Mesendoderm (in vitro differentiated cells): Measurements from ENCODE around the gene HMCN1.

Source experiments
- DNase-seq: peaks from one replicate; pipeline ENCODE4 v3.0.0; 2013
- H2AK5ac ChIP-seq: 2 replicates; pipeline ENCODE4 v1.6.1; 2013; ENCODE audit warnings: low read length, inconsistent platforms
- H2BK120ac ChIP-seq: 2 replicates; pipeline ENCODE4 v1.6.1; 2013; ENCODE audit warnings: low read depth, mild to moderate bottlenecking, low read length, moderate library complexity, mixed read lengths
- H2BK15ac ChIP-seq: replicated peaks from 2 replicates; pipeline ENCODE4 v1.6.1; 2013; ENCODE audit warnings: low read depth, mild to moderate bottlenecking, moderate library complexity
- H2BK5ac ChIP-seq: 2 replicates; pipeline ENCODE4 v1.6.1; 2013; ENCODE audit warnings: low read length, inconsistent platforms
- H3K18ac ChIP-seq: 2 replicates; pipeline ENCODE4 v1.6.1; 2013; ENCODE audit warnings: mild to moderate bottlenecking, low read length, mixed read lengths
- H3K23ac ChIP-seq: one replicate; pipeline ENCODE4 v1.6.1; 2013; ENCODE audit warnings: low read length
- H3K27ac ChIP-seq: 2 replicates; pipeline ENCODE4 v1.5.1; 2013; ENCODE audit warnings: low read depth, mild to moderate bottlenecking, inconsistent platforms, low read length, moderate library complexity
- H3K27me3 ChIP-seq: 2 replicates; pipeline ENCODE4 v1.6.1; 2013; ENCODE audit warnings: low read length, control low read depth, mild to moderate bottlenecking, inconsistent platforms; ENCODE audit not compliant: insufficient read depth, poor library complexity
- H3K36me3 ChIP-seq: 2 replicates; pipeline ENCODE4 v1.6.1; 2013; ENCODE audit warnings: low read length, inconsistent platforms; ENCODE audit not compliant: control insufficient read depth, insufficient read depth
- H3K4ac ChIP-seq: one replicate; pipeline ENCODE4 v1.6.1; 2013; ENCODE audit warnings: low read depth, mild to moderate bottlenecking, low read length, moderate library complexity
- H3K4me1 ChIP-seq: 2 replicates; pipeline ENCODE4 v1.6.1; 2013; ENCODE audit warnings: low read depth, low read length, inconsistent platforms; ENCODE audit not compliant: control insufficient read depth
- H3K4me2 ChIP-seq: 2 replicates; pipeline ENCODE4 v1.6.1; 2013; ENCODE audit warnings: low read length
- H3K4me3 ChIP-seq: 2 replicates; pipeline ENCODE4 v1.5.1; 2013; ENCODE audit warnings: mild to moderate bottlenecking, low read length
- H3K56ac ChIP-seq: one replicate; pipeline ENCODE4 v1.6.1; 2013; ENCODE audit warnings: low read length
- H3K79me1 ChIP-seq: 2 replicates; pipeline ENCODE4 v1.6.1; 2013; ENCODE audit warnings: low read length, inconsistent platforms
- H3K79me2 ChIP-seq: 2 replicates; pipeline ENCODE4 v1.6.1; 2013; ENCODE audit warnings: mild to moderate bottlenecking, low read length; ENCODE audit not compliant: control insufficient read depth, insufficient read depth
- H3K9ac ChIP-seq: 2 replicates; pipeline ENCODE4 v1.6.1; 2013; ENCODE audit warnings: low read length, inconsistent platforms
- H4K5ac ChIP-seq: one replicate; pipeline ENCODE4 v1.6.1; 2013; ENCODE audit warnings: low read length
- H4K8ac ChIP-seq: one replicate; pipeline ENCODE4 v1.6.1; 2013; ENCODE audit warnings: low read depth, mild to moderate bottlenecking, control low read depth, low read length, moderate library complexity
- WGBS: extraction: QIAGEN DNeasy Blood & Tissue Kit; methylation state at CpG from one replicate; pipeline ENCODE4 v1.1.7; 2013; ENCODE audit warnings: low lambda C conversion rate, missing lambda C conversion rate; ENCODE audit not compliant: insufficient coverage; ENCODE audit errors: extremely low coverage; 5-methylcytosine and 5-hydroxymethylcytosine counted together

Gene HMCN1

DNA sequence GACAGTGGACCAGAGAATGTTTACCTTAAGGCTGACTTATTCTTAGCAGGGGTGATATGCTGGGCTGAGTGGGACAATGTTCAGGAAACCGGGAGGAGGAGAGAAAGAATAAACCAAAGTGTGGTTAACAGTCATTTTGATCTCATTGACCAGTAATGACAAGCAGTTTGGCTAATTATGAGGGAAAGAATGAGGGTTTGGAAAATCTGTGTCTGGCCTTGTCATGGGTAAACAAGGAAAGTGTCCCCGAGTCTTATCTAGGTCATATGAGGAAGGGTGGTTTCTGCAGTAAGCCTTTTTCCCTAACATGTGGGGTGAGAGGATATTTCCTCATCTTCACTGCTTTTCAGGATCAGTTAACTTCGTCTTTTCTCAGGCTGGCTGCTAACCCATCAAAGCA is 485.9 kb downstream of the HMCN1 start:
- DNase-seq = no peak
- no peak overlapping the region for H3K56ac ChIP-seq
- no peaks in the 10 kb centered on the region for H3K27me3 ChIP-seq
- no peak overlapping the region for H3K4ac ChIP-seq
- H4K5ac ChIP-seq = no peak overlapping the region
- H3K36me3 ChIP-seq = no peaks in the 10 kb centered on the region
- no peak overlapping the region for H3K4me2 ChIP-seq
- H2BK120ac ChIP-seq = no peak overlapping the region
- H3K27ac ChIP-seq = no peak overlapping the region
- H2AK5ac ChIP-seq = no peak overlapping the region
- WGBS = no CpG with 5 or more reads among the region's 3 CpGs
- H3K79me2 ChIP-seq = no peaks in the 10 kb centered on the region
- H3K79me1 ChIP-seq = no peaks in the 10 kb centered on the region
- no peak overlapping the region for H2BK5ac ChIP-seq
- no peak overlapping the region for H3K23ac ChIP-seq
- H3K4me3 ChIP-seq = no peak overlapping the region
- no peak overlapping the region for H3K9ac ChIP-seq
- no peak overlapping the region for H2BK15ac ChIP-seq
- H3K18ac ChIP-seq = no peak overlapping the region
- H4K8ac ChIP-seq = no peak overlapping the region
- H3K4me1 ChIP-seq = no peaks in the 10 kb centered on the region

DNA sequence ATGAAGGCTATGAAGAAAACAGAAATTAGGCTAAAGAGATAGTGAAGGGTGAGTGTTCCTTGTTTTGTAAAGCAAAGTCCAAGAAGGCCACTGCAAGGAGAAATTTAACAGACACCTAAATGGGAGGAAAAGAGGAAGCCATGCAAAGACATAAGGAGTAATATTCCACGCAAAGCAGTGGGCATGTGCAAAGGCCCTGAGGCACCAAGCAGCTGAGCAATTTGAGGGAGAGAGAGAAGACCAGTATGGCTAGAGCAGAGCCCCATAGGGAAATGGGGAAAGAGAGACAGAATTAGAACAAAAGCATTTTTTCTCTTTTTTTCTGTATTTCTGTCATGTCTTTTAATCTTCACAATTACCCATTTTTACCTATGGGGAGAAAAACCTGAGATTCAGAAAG is 486.7 kb downstream of the HMCN1 start:
- H3K79me2 ChIP-seq = no peaks in the 10 kb centered on the region
- no peak overlapping the region for H3K23ac ChIP-seq
- no peak overlapping the region for H2AK5ac ChIP-seq
- no peak overlapping the region for H4K5ac ChIP-seq
- no peaks in the 10 kb centered on the region for H3K36me3 ChIP-seq
- no peak overlapping the region for H3K27ac ChIP-seq
- no peak overlapping the region for H3K18ac ChIP-seq
- no peak overlapping the region for H3K4ac ChIP-seq
- no peak overlapping the region for H2BK120ac ChIP-seq
- no peak overlapping the region for H3K4me3 ChIP-seq
- H3K27me3 ChIP-seq = no peaks in the 10 kb centered on the region
- no peaks in the 10 kb centered on the region for H3K4me1 ChIP-seq
- H3K79me1 ChIP-seq = no peaks in the 10 kb centered on the region
- DNase-seq = no peak
- H2BK5ac ChIP-seq = no peak overlapping the region
- no peak overlapping the region for H4K8ac ChIP-seq
- H3K56ac ChIP-seq = no peak overlapping the region
- WGBS = no CpG with 5 or more reads among the region's 1 CpG
- no peak overlapping the region for H3K9ac ChIP-seq
- no peak overlapping the region for H3K4me2 ChIP-seq
- H2BK15ac ChIP-seq = no peak overlapping the region

DNA sequence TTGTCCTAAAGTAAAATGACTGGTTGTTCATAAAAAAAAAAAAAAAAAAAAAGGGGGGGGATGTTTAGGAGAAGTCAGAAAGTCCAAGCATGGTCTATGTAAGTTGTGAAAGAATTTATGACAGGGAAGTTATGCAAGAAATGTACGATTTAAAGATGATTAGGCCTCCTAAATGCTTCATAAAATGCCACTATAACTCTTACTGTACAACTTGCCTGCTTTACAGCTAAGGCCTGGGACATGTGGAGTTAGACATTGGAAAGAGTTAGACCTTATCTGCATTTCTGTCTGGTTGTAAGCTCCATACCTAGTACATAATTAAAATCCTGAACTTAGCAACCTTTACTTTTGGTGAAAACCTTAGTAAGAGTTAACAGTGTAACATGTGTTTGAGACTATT is 490.9 kb downstream of the HMCN1 start:
- Histone ChIP-seq H3K27ac (no peak overlapping the region), H3K4me2 (no peak overlapping the region), H2BK120ac (no peak overlapping the region), H2BK5ac (no peak overlapping the region), H3K9ac (no peak overlapping the region), H3K36me3 (no peaks in the 10 kb centered on the region), H3K56ac (no peak overlapping the region), H3K79me1 (no peaks in the 10 kb centered on the region), H2BK15ac (no peak overlapping the region), H3K23ac (no peak overlapping the region), H4K8ac (no peak overlapping the region), H3K18ac (no peak overlapping the region), H3K4me3 (no peak overlapping the region), H3K79me2 (no peaks in the 10 kb centered on the region), H4K5ac (no peak overlapping the region), H3K27me3 (no peaks in the 10 kb centered on the region), H3K4ac (no peak overlapping the region), H3K4me1 (no peaks in the 10 kb centered on the region), H2AK5ac (no peak overlapping the region)
- no CpG with 5 or more reads among the region's 1 CpG for WGBS
- DNase-seq = no peak

DNA sequence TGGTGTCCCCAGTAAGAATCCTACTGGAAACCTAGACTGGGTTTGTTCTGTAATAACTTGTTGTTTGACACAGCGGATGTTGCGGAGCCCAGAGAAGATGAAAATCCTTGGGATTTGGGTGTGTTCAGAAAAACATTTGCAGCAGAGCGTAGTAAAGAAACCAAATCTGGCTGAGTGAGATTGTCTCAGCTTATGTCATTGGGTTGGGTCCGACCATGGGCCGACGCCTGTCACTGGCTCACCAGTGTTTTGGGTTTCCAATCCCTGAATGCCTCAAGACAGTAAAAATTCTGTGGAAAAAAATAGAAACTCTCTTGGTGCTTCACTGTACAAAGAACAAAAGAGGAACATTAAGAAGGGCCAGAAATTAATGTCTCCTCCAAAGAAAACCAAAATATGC is 494.6 kb downstream of the HMCN1 start:
- no peak overlapping the region for H3K18ac ChIP-seq
- H3K4ac ChIP-seq = no peak overlapping the region
- no CpG with 5 or more reads among the region's 6 CpGs for WGBS
- H4K8ac ChIP-seq = no peak overlapping the region
- H3K23ac ChIP-seq = no peak overlapping the region
- H3K27ac ChIP-seq = no peak overlapping the region
- H4K5ac ChIP-seq = no peak overlapping the region
- DNase-seq = no peak
- no peak overlapping the region for H3K9ac ChIP-seq
- no peak overlapping the region for H3K4me3 ChIP-seq
- no peak overlapping the region for H3K56ac ChIP-seq
- no peak overlapping the region for H2BK5ac ChIP-seq
- no peak overlapping the region for H2AK5ac ChIP-seq
- H3K27me3 ChIP-seq = no peaks in the 10 kb centered on the region
- no peaks in the 10 kb centered on the region for H3K79me1 ChIP-seq
- H2BK120ac ChIP-seq = no peak overlapping the region
- H3K79me2 ChIP-seq = no peaks in the 10 kb centered on the region
- H3K4me2 ChIP-seq = no peak overlapping the region
- no peak overlapping the region for H2BK15ac ChIP-seq
- H3K4me1 ChIP-seq = no peaks in the 10 kb centered on the region
- H3K36me3 ChIP-seq = no peaks in the 10 kb centered on the region

DNA sequence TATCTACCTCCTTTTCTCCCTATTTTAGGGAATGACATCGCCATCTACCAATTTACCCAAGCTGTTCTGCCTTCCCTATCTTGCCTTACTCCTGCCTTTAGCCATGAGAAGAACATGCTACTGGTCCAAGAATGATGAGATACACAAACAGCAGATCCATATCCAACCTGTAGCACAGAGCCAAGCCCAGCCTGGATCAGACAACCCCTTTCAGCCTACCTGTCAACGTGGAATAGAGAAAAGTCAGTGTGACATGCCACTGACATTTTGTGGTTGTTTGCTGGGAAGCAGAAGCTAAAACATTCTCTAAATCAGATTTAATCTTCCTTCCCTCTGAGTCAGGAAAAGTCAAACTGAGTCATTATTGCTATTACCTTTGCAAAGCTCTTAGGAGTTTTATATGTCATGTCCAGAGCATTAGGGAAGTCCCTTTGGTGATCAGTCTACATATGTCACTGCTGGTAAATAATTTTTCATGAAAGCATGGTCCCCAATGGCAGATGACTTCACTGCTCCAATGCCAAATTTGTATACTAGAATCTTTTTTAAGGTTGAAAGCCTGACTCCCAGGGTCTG is 497.8 kb downstream of the HMCN1 start:
- WGBS = no CpG with 5 or more reads among the region's 2 CpGs
- no peak overlapping the region for H2BK120ac ChIP-seq

DNA sequence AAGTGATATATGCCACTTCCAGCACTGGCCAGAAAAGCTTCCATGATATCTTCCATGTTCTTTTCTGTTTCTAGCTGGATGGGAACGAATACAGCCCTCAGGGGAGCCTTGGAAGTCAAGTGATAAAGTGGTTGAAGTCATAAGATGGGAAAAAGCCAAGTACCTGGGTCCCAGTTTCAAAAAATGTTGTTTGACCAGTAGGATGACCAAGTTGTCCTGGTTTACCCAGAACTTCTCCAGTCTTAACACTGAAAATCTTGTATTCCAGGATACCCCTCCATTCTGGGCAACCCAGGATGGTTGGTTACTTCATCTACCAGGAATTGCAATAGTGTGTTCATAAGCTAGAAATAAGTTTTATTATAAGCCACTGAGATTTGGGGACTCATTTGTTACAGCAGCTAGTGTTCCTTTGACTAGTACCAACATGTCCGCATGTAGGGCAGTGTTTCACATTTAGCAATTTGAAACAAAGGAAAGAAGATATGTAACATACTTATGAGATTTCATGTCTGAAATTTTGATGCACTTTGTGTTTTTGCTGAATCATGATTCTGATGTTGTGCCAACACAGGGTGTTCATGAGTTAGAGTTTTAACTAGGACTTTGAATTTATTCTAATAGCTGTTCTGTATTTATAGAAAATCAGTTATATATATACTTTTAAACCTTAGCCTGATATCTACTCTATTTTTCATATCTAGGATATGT is 500.9 kb downstream of the HMCN1 start:
- no peak for DNase-seq
- Histone ChIP-seq H3K4me2 (no peak overlapping the region), H3K27ac (no peak overlapping the region), H3K4me3 (no peak overlapping the region), H3K27me3 (no peaks in the 10 kb centered on the region), H3K56ac (no peak overlapping the region), H2BK15ac (no peak overlapping the region), H3K4me1 (no peaks in the 10 kb centered on the region), H2BK120ac (no peak overlapping the region), H3K79me1 (no peaks in the 10 kb centered on the region), H3K79me2 (no peaks in the 10 kb centered on the region), H3K18ac (no peak overlapping the region), H3K23ac (no peak overlapping the region), H4K8ac (no peak overlapping the region), H2BK5ac (no peak overlapping the region), H3K4ac (no peak overlapping the region), H3K36me3 (no peaks in the 10 kb centered on the region), H2AK5ac (no peak overlapping the region), H4K5ac (no peak overlapping the region), H3K9ac (no peak overlapping the region)
- WGBS = no CpG with 5 or more reads among the region's 2 CpGs

More for the DNA sequence above, 497.8 kb downstream of the HMCN1 start:
- H3K27ac ChIP-seq = no peak overlapping the region
- no peaks in the 10 kb centered on the region for H3K36me3 ChIP-seq
- H3K79me1 ChIP-seq = no peaks in the 10 kb centered on the region
- no peak overlapping the region for H4K5ac ChIP-seq
- no peak overlapping the region for H2BK5ac ChIP-seq
- H3K27me3 ChIP-seq = no peaks in the 10 kb centered on the region
- H3K23ac ChIP-seq = no peak overlapping the region
- no peak overlapping the region for H3K9ac ChIP-seq
- no peak overlapping the region for H2AK5ac ChIP-seq
- H3K4me3 ChIP-seq = no peak overlapping the region
- H3K79me2 ChIP-seq = no peaks in the 10 kb centered on the region
- no peak overlapping the region for H3K18ac ChIP-seq
- DNase-seq = no peak
- H3K4ac ChIP-seq = no peak overlapping the region
- no peaks in the 10 kb centered on the region for H3K4me1 ChIP-seq
- H2BK15ac ChIP-seq = no peak overlapping the region
- no peak overlapping the region for H4K8ac ChIP-seq
- no peak overlapping the region for H3K56ac ChIP-seq
- no peak overlapping the region for H3K4me2 ChIP-seq
